Measurements from ENCODE around the gene DRAXIN.
"Not testable (repeated sequence)": the region's sequence is repeated elsewhere in the genome, so short reads cannot be mapped to it uniquely, and the experiment has no call there.

Gene DRAXIN, protein sequence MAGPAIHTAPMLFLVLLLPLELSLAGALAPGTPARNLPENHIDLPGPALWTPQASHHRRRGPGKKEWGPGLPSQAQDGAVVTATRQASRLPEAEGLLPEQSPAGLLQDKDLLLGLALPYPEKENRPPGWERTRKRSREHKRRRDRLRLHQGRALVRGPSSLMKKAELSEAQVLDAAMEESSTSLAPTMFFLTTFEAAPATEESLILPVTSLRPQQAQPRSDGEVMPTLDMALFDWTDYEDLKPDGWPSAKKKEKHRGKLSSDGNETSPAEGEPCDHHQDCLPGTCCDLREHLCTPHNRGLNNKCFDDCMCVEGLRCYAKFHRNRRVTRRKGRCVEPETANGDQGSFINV

GRCh38 chr1:11691302-11691914 lies at the start of gene DRAXIN:
TSS of gene DRAXIN (plus strand) at chr1:11691710. CDS start at chr1:11706259, 14,549 bp downstream.
- TF ChIP-seq ZNF274 (IDR thresholded peaks at IDR 0.05; ENCODE audit: low read depth, low read length): no peak
- H3K4me3 ChIP-seq (ENCODE audit: low read length): no peak within 1 kb of the TSS

DNA sequence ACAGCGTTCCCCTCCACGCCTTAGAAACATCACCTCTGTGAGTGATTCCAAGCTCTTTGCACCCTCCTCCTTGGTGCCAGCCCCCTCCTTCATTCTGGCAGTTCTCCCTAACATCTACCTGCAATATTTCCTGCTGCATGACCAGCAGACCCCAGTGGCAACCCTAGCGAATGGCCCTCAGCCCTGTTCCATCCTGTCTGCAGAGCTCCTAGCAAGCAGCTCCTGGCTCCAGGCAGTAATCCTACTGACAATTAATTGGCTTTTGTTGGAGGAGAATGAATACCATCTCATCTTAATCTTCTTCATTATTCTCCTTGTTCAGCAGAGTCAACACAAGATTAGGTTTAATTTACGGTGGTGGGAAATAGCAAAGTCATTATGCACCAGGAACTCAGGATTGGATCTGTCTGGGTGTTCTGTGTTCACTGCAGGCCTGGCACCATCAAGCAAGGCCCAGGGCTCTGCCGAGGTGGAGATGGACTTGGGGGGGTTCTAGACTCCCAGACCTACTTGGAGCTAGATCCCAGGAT lies 49.7 kb upstream of the DRAXIN start:
- no peak for TF ChIP-seq ZNF274 (IDR thresholded peaks at IDR 0.05; ENCODE audit: low read depth, low read length)

GRCh38 chr1:11642418-11643017 lies 49.0 kb upstream of the DRAXIN start:
- H3K4me3 ChIP-seq (ENCODE audit: low read length): not testable (repeated sequence)

More for the DNA sequence above, 49.7 kb upstream of the DRAXIN start:
- no peak overlapping the region for H3K4me3 ChIP-seq (ENCODE audit: low read length)

GRCh38 chr1:11643782-11644181 lies 47.7 kb upstream of the DRAXIN start:
- TF ChIP-seq ZNF274 (IDR thresholded peaks at IDR 0.05; ENCODE audit: low read depth, low read length): no peak
- no peak overlapping the region for H3K4me3 ChIP-seq (ENCODE audit: low read length)

DNA sequence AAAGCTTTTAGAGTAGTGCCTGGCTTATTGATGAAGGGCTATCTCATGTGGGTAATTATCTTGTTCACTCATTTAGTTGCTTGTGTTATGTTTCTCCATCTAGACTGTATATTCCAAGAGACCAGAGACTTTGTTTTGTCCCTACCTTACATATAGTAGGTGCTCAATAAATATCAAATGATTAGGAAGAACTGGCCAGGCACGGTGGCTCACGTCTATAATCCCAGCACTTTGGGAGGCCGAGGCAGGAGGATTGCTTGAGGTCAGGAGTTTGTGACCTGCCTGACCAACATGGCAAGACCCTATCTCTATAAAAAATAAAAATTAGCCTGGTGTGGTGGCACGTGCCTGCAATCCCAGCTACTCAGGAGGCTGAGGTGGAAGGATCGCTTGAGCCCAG lies 46.2 kb upstream of the DRAXIN start:
- TF ChIP-seq ZNF274 (IDR thresholded peaks at IDR 0.05; ENCODE audit: low read depth, low read length): no peak
- H3K4me3 ChIP-seq (ENCODE audit: low read length): no peak overlapping the region

GRCh38 chr1:11645670-11646265 lies 45.7 kb upstream of the DRAXIN start:
- TF ChIP-seq ZNF274 (IDR thresholded peaks at IDR 0.05; ENCODE audit: low read depth, low read length): no peak
- H3K4me3 ChIP-seq (ENCODE audit: low read length): no peak overlapping the region

- no peak overlapping the region for H3K4me3 ChIP-seq (ENCODE audit: low read length)
- TF ChIP-seq ZNF274 (IDR thresholded peaks at IDR 0.05; ENCODE audit: low read depth, low read length): no peak
Measured at GRCh38 chr1:11646317-11646716, 45.2 kb upstream of the DRAXIN start.

GRCh38 chr1:11647333-11647732 lies 44.2 kb upstream of the DRAXIN start:
- H3K4me3 ChIP-seq (ENCODE audit: low read length): no peak overlapping the region
- no peak for TF ChIP-seq ZNF274 (IDR thresholded peaks at IDR 0.05; ENCODE audit: low read depth, low read length)

GRCh38 chr1:11648039-11648438 lies 43.5 kb upstream of the DRAXIN start:
- H3K4me3 ChIP-seq (ENCODE audit: low read length): no peak overlapping the region
- no peak for TF ChIP-seq ZNF274 (IDR thresholded peaks at IDR 0.05; ENCODE audit: low read depth, low read length)

DNA sequence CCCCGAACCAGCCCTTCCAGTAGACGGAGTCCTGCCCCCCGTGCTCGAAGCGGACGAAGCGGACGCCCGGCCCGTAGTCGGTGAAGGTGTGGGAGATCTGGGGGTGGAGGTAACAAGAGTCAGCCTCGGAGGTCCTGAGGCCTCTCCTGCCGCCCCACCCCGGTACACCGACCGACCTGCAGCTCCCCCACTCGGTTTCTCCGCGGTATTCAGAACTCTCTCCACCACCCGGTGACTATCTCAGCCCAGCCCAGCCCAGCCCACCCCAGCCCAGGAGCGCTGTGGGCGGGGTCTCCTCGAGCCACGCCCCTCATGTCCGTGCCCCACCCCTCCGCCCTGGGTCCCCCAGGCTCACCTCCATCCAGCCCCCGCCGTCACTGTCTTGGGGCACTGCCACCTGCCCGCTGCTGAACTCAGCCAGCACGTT lies 42.8 kb upstream of the DRAXIN start:
- no peak for TF ChIP-seq ZNF274 (IDR thresholded peaks at IDR 0.05; ENCODE audit: low read depth, low read length)
- H3K4me3 ChIP-seq (ENCODE audit: low read length): no peak overlapping the region

GRCh38 chr1:11649237-11649623 lies 42.3 kb upstream of the DRAXIN start:
- H3K4me3 ChIP-seq (ENCODE audit: low read length): no peak overlapping the region
- TF ChIP-seq ZNF274 (IDR thresholded peaks at IDR 0.05; ENCODE audit: low read depth, low read length): no peak

- H3K4me3 ChIP-seq (ENCODE audit: low read length): no peak overlapping the region
Measured at GRCh38 chr1:11649624-11650330, 41.7 kb upstream of the DRAXIN start.

DNA sequence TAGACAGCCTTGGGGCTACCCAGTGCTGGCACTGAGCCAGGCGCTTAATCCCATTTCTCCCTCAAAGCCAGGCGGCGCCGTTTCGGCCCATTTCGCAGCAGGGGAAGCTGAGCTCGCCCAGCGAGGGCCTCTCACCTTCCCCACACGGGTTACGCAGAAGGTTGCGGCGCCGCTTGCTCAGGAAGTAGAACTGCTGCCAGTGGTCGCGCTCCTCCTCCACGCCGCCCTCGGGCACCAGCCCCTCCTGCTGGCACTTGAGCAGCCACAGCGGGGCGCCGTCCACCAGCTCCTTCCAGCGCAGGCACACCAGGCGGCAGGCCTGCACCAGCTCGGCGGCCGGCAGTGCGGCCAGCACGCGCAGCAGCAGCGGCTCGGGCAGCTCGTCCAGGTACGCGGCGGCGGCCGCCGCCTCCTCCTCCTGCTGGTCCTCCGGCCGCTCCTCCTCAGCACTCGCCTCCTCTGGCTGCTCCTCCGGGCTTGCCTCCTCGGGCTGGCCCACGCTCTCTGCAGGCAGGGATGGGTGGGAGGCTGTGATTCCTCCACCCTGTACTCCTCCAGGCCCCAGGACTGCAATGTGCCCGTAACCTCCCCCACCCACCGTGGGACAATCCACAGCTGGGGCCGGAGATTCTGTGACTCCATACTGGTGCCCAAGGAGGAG lies 41.0 kb upstream of the DRAXIN start:
- H3K4me3 ChIP-seq (ENCODE audit: low read length): no peak overlapping the region
- no peak for TF ChIP-seq ZNF274 (IDR thresholded peaks at IDR 0.05; ENCODE audit: low read depth, low read length)

More at GRCh38 chr1:11649624-11650330, 41.7 kb upstream of the DRAXIN start:
- no peak for TF ChIP-seq ZNF274 (IDR thresholded peaks at IDR 0.05; ENCODE audit: low read depth, low read length)
